ENCODE measurements around the gene SNTG2.

The SNTG2 gene

DNA sequence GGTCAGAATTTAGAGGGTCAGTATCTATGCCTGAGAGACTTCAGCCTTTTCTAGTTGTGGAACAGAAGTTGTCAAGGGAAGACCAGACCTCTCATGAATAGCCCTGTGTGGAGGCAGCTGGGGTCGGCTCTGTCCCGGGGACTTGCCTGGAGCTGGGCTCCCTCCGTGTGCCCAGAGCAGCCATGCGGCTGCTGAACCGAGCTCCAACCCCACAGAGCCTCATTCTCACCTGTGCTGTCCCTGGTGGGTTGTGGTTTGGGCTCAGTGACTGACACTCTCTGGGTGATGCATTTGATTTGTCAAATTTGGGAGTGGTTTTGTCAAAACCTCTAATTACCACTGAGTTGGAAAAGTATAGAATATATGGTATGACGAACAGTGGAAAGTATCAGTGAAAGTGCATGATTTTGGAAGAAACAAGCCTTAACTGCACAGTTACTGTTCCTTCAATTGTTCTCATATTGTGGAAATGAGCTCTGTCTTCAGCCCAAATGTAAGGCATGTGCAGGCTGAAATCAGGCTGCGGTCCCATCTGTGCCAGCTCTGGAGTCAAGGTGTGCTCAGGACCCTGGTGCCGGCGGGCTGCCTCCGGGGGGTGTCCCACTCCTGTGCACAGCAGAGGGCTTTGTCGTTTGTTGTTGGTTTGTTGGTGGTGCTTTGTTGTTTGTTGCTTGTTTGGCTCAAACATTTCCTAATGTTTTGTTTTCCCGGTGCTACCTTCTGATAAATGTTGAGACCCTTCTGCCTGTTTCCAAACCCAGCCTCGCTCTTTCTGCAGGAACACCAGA lies 200.3 kb downstream of the SNTG2 start:
- TF ChIP-seq, protein P1, sequence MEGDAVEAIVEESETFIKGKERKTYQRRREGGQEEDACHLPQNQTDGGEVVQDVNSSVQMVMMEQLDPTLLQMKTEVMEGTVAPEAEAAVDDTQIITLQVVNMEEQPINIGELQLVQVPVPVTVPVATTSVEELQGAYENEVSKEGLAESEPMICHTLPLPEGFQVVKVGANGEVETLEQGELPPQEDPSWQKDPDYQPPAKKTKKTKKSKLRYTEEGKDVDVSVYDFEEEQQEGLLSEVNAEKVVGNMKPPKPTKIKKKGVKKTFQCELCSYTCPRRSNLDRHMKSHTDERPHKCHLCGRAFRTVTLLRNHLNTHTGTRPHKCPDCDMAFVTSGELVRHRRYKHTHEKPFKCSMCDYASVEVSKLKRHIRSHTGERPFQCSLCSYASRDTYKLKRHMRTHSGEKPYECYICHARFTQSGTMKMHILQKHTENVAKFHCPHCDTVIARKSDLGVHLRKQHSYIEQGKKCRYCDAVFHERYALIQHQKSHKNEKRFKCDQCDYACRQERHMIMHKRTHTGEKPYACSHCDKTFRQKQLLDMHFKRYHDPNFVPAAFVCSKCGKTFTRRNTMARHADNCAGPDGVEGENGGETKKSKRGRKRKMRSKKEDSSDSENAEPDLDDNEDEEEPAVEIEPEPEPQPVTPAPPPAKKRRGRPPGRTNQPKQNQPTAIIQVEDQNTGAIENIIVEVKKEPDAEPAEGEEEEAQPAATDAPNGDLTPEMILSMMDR (IDR thresholded peaks at IDR 0.05; ENCODE audit: control insufficient read depth, insufficient read depth, low read depth, low read length, missing control alignments) = no peak
- no peak overlapping the region for H3K4me3 ChIP-seq (ENCODE audit: control insufficient read depth, low read depth, low read length)
- DNase-seq (ENCODE audit: low read depth) = no peak

- no peak for DNase-seq (ENCODE audit: low read depth)
- H3K4me3 ChIP-seq (ENCODE audit: control insufficient read depth, low read depth, low read length) = no peak overlapping the region
- TF ChIP-seq, protein P1 (IDR thresholded peaks at IDR 0.05; ENCODE audit: control insufficient read depth, insufficient read depth, low read depth, low read length, missing control alignments) = no peak
Measured at GRCh38 chr2:1152375-1152774, 201.7 kb downstream of the SNTG2 start.

- H3K4me3 ChIP-seq (ENCODE audit: control insufficient read depth, low read depth, low read length) = no peak overlapping the region
- DNase-seq (ENCODE audit: low read depth) = no peak
- TF ChIP-seq, protein P1 (IDR thresholded peaks at IDR 0.05; ENCODE audit: control insufficient read depth, insufficient read depth, low read depth, low read length, missing control alignments) = no peak
Measured at GRCh38 chr2:1153920-1154319, 203.3 kb downstream of the SNTG2 start.

- no peak for DNase-seq (ENCODE audit: low read depth)
- H3K4me3 ChIP-seq (ENCODE audit: control insufficient read depth, low read depth, low read length) = no peak overlapping the region
- TF ChIP-seq, protein P1 (IDR thresholded peaks at IDR 0.05; ENCODE audit: control insufficient read depth, insufficient read depth, low read depth, low read length, missing control alignments) = no peak
Measured at GRCh38 chr2:1154710-1155594, 204.3 kb downstream of the SNTG2 start.

DNA sequence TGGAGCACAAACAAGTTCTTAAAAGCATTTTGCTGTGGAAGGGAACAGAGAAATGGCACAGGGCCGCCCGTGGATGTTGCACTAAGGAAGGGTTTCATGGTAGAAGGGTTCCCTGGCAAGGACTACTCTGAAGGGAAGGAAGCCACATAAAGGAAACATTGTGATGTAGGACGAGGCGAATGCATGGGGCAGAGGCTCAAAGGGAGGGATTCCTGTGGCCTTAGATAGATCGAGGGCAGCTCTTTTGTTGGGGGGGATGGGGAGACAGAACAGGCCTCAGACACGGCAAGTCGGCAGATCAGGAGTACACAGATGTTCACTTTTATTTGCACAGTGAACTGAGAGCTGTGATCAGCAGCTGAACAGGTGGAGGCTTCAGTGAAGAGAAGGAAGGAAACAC lies 205.4 kb downstream of the SNTG2 start:
- DNase-seq (ENCODE audit: low read depth) = no peak
- no peak overlapping the region for H3K4me3 ChIP-seq (ENCODE audit: control insufficient read depth, low read depth, low read length)
- TF ChIP-seq, protein P1 (IDR thresholded peaks at IDR 0.05; ENCODE audit: control insufficient read depth, insufficient read depth, low read depth, low read length, missing control alignments) = no peak

GRCh38 chr2:1156531-1156930 lies 205.9 kb downstream of the SNTG2 start:
- no peak overlapping the region for H3K4me3 ChIP-seq (ENCODE audit: control insufficient read depth, low read depth, low read length)
- TF ChIP-seq, protein P1 (IDR thresholded peaks at IDR 0.05; ENCODE audit: control insufficient read depth, insufficient read depth, low read depth, low read length, missing control alignments) = no peak
- DNase-seq (ENCODE audit: low read depth) = no peak

All from AG09309 (cell line).